ENCODE data around the gene ZNF808. TPM values are rescaled to one million over a fixed set of nuclear protein-coding genes. Genes with fewer than 3 reads are reported as not detected.

The ZNF808 gene
- total and polyA plus RNA-seq, 2 of the 13 experiments (the other 11 are each of a cell fraction or from before 2014, with no cell fraction given), result 3.0 to 7.4 TPM

- CTCF ChIA-PET (ENCODE audit: low intra/inter-chr PET ratio, low total read pairs), result no interaction called here
- H3K27ac ChIP-seq (ENCODE audit: extremely low read length, insufficient read depth, low read length), result no peak overlapping the region
- POLR2A ChIA-PET, result no interaction called here
- ATAC-seq (no peak), DNase-seq (ENCODE audit: low spot score) (no peak), FAIRE-seq (no peak)
- BruUV-seq (replicated peaks), result no TSS peak
- H3K4me1 ChIP-seq (ENCODE audit: insufficient read depth, low read length), result no peaks in the 10 kb centered on the region
- TF ChIP-seq RBAK (CRISPR knock-in tag; IDR thresholded peaks at IDR 0.05), result no peak
- TF ChIP-seq ZNF580 (CRISPR knock-in tag; IDR thresholded peaks at IDR 0.05; ENCODE audit: borderline replicate concordance, low read depth), result no peak
- TF ChIP-seq ZBTB7A (CRISPR knock-in tag; IDR thresholded peaks at IDR 0.05), result no peak
- TF ChIP-seq TBX3 (IDR thresholded peaks at IDR 0.05; ENCODE audit: borderline replicate concordance), result no peak
- no peak for TF ChIP-seq ZNF543 (CRISPR knock-in tag; IDR thresholded peaks at IDR 0.05)
- H3K4me2 ChIP-seq (ENCODE audit: low read depth, low read length), result no peak overlapping the region
- intact Hi-C loops (cut with micrococcal nuclease; ENCODE audit: unreplicated experiment), result no loop called here
- 98% methylated on average over 49 of the region's 50 CpGs for WGBS (ENCODE audit: low lambda C conversion rate)
- in situ Hi-C loops (cut with HindIII; ENCODE audit: extremely low pct_ligation_motif_present, low pct_unique_long_range_greater_than_20kb), result no loop called here
- peaks cover 11% of the 10 kb centered on the region for H3K9me3 ChIP-seq (ENCODE audit: low read length)
- H4K20me1 ChIP-seq (ENCODE audit: insufficient read depth, low read length), result no peaks in the 10 kb centered on the region
- no peak overlapping the region for H3K9ac ChIP-seq (ENCODE audit: insufficient read depth, low read depth, low read length)
- no peaks in the 10 kb centered on the region for H3K27me3 ChIP-seq (ENCODE audit: control insufficient read depth in 1 of 2, insufficient read depth in 2 of 2, low read length in 2 of 2)
- peaks cover 0 to 8% of the 10 kb centered on the region in 2 experiments; a peak in 3 of 5 replicates for H3K36me3 ChIP-seq (replicated peaks in 1 of 2; ENCODE audit: control insufficient read depth in 1 of 2, insufficient read depth in 2 of 2, low read length in 2 of 2)
- no peak overlapping the region for H2AFZ ChIP-seq (ENCODE audit: low read length)
- H3K79me2 ChIP-seq (ENCODE audit: insufficient read depth, low read length), result no peaks in the 10 kb centered on the region
- H3K4me3 ChIP-seq (replicated peaks in 1 of 3; ENCODE audit: insufficient read depth in 1 of 3, low read depth in 2 of 3, low read length in 3 of 3), result no peak overlapping the region
Observed at GRCh38 chr19:52535771-52536447, 8.4 kb downstream of the ZNF808 start.

GRCh38 chr19:52536448-52536800, 9.0 kb downstream of the ZNF808 start:
- FAIRE-seq (no peak), ATAC-seq (no peak), DNase-seq (ENCODE audit: low spot score) (no peak)
- in situ Hi-C loops (cut with HindIII; ENCODE audit: extremely low pct_ligation_motif_present, low pct_unique_long_range_greater_than_20kb) (no loop called here), intact Hi-C loops (cut with micrococcal nuclease; ENCODE audit: unreplicated experiment) (no loop called here)
- no peaks in the 10 kb centered on the region for H3K27me3 ChIP-seq (ENCODE audit: control insufficient read depth in 1 of 2, insufficient read depth in 2 of 2, low read length in 2 of 2)
- no TSS peak for BruUV-seq (replicated peaks)
- H3K4me2 ChIP-seq (ENCODE audit: low read depth, low read length), result no peak overlapping the region
- peaks cover 0 to 8% of the 10 kb centered on the region in 2 experiments; a peak in 3 of 5 replicates for H3K36me3 ChIP-seq (replicated peaks in 1 of 2; ENCODE audit: control insufficient read depth in 1 of 2, insufficient read depth in 2 of 2, low read length in 2 of 2)
- H3K9ac ChIP-seq (ENCODE audit: insufficient read depth, low read depth, low read length), result no peak overlapping the region
- H3K9me3 ChIP-seq (ENCODE audit: low read length), result peaks cover 11% of the 10 kb centered on the region
- no peak overlapping the region for H3K27ac ChIP-seq (ENCODE audit: extremely low read length, insufficient read depth, low read length)
- ChIA-PET POLR2A (no interaction called here), CTCF (ENCODE audit: low intra/inter-chr PET ratio, low total read pairs) (no interaction called here)
- no peaks in the 10 kb centered on the region for H3K4me1 ChIP-seq (ENCODE audit: insufficient read depth, low read length)
- H2AFZ ChIP-seq (ENCODE audit: low read length), result no peak overlapping the region
- H4K20me1 ChIP-seq (ENCODE audit: insufficient read depth, low read length), result no peaks in the 10 kb centered on the region
- H3K79me2 ChIP-seq (ENCODE audit: insufficient read depth, low read length), result no peaks in the 10 kb centered on the region
- 95% methylated on average over 17 of the region's 17 CpGs for WGBS (ENCODE audit: low lambda C conversion rate)
- H3K4me3 ChIP-seq (replicated peaks in 1 of 3; ENCODE audit: insufficient read depth in 1 of 3, low read depth in 2 of 3, low read length in 3 of 3), result no peak overlapping the region
- TF ChIP-seq TOE1 (CRISPR knock-in tag; IDR thresholded peaks at IDR 0.05) (no peak), RAD51 (IDR thresholded peaks at IDR 0.05; ENCODE audit: borderline replicate concordance) (no peak), NFYB (CRISPR knock-in tag; IDR thresholded peaks at IDR 0.05) (no peak), ZNF264 (CRISPR knock-in tag; IDR thresholded peaks at IDR 0.05) (no peak), RORA (CRISPR knock-in tag; IDR thresholded peaks at IDR 0.05) (no peak), XBP1 (CRISPR knock-in tag; IDR thresholded peaks at IDR 0.05) (no peak), FOXC1 (CRISPR knock-in tag; IDR thresholded peaks at IDR 0.05; ENCODE audit: borderline replicate concordance) (no peak), ZFYVE20 (CRISPR knock-in tag; IDR thresholded peaks at IDR 0.05; ENCODE audit: borderline replicate concordance, low read depth) (no peak), ONECUT2 (CRISPR knock-in tag; IDR thresholded peaks at IDR 0.05) (no peak)
- TF ChIP-seq, protein P1, sequence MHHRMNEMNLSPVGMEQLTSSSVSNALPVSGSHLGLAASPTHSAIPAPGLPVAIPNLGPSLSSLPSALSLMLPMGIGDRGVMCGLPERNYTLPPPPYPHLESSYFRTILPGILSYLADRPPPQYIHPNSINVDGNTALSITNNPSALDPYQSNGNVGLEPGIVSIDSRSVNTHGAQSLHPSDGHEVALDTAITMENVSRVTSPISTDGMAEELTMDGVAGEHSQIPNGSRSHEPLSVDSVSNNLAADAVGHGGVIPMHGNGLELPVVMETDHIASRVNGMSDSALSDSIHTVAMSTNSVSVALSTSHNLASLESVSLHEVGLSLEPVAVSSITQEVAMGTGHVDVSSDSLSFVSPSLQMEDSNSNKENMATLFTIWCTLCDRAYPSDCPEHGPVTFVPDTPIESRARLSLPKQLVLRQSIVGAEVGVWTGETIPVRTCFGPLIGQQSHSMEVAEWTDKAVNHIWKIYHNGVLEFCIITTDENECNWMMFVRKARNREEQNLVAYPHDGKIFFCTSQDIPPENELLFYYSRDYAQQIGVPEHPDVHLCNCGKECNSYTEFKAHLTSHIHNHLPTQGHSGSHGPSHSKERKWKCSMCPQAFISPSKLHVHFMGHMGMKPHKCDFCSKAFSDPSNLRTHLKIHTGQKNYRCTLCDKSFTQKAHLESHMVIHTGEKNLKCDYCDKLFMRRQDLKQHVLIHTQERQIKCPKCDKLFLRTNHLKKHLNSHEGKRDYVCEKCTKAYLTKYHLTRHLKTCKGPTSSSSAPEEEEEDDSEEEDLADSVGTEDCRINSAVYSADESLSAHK (CRISPR knock-in tag; IDR thresholded peaks at IDR 0.05; ENCODE audit: borderline replicate concordance), result no peak
